ENCODE results near the gene ALDH4A1. TPM values are rescaled to one million over a fixed set of nuclear protein-coding genes. Genes with fewer than 3 reads are reported as not detected.
A peak's percentile ranks its signal among the peaks of the same experiment; 100 is the strongest.

ALDH4A1 gene
- total and polyA plus RNA-seq, 9 of the 15 experiments (the other 6 are each of a cell fraction or from before 2014, with no cell fraction given), result 0.27 to 31.4 (median 16.6) TPM

- peaks cover 24 to 84% of the 10 kb centered on the region in 2 experiments; a peak in 4 of 5 replicates for H3K27me3 ChIP-seq (ENCODE audit: control insufficient read depth in 2 of 2, insufficient read depth in 2 of 2, low read length in 2 of 2)
- in situ Hi-C loops (cut with MboI), result no loop called here
- H3K9ac ChIP-seq (ENCODE audit: insufficient read depth in 1 of 2, low read depth in 2 of 2, low read length in 2 of 2), result no peak overlapping the region
- no peak overlapping the region for H3K27ac ChIP-seq (ENCODE audit: extremely low read depth, low read depth, low read length)
- ChIA-PET CTCF (ENCODE audit: low intra/inter-chr PET ratio) (interaction anchor here (0.6 kb wide), 1 partner anchor 1979 kb away, joined by 8 read pairs; no protein-coding TSS in a partner anchor), POLR2A (interaction anchor here (0.5 to 0.9 kb wide), 4 partner anchors 13 to 143 kb away, joined by 3 to 4 read pairs (median 3); no protein-coding TSS in a partner anchor)
- no peaks in the 10 kb centered on the region; the same call in 1 of the 2 replicates for H4K20me1 ChIP-seq (replicated peaks; ENCODE audit: control insufficient read depth, insufficient read depth, low read length)
- intact Hi-C loops (cut with micrococcal nuclease), result no loop called here
- 9% methylated on average over 4 of the region's 4 CpGs for WGBS (ENCODE audit: insufficient coverage, low coverage, missing lambda C conversion rate)
- no peaks in the 10 kb centered on the region for H3K9me3 ChIP-seq (replicated peaks; ENCODE audit: control insufficient read depth, insufficient read depth, low read depth, low read length)
- DNase-seq (ENCODE audit: extremely low read depth in 1 of 4, low spot score in 3 of 4) (no peak), FAIRE-seq (no peak), ATAC-seq (no peak)
- peaks cover 0 to 18% of the 10 kb centered on the region in 2 experiments; a peak in 2 of 5 replicates for H3K4me1 ChIP-seq (replicated peaks in 1 of 2; ENCODE audit: control insufficient read depth in 2 of 2, insufficient read depth in 2 of 2, low read length in 2 of 2)
- TF ChIP-seq BCOR (IDR thresholded peaks at IDR 0.05) (peak; percentile 55), KDM1A (IDR thresholded peaks at IDR 0.05) (peak in 1 of 2 experiments; percentile 48; a peak in 1 of 4 replicates), IRF9 (tag; IDR thresholded peaks at IDR 0.05) (no peak), RBM25 (IDR thresholded peaks at IDR 0.05; ENCODE audit: low read depth, low read length, severe bottlenecking) (peak; percentile 31)
- no TSS peak for BruUV-seq (replicated peaks)
- H3K4me3 ChIP-seq, result no peak overlapping the region
- H3K36me3 ChIP-seq (ENCODE audit: control insufficient read depth, insufficient read depth, low read length), result no peaks in the 10 kb centered on the region
- no peak overlapping the region for H3K4me2 ChIP-seq (ENCODE audit: insufficient read depth, low read length)
- H2AFZ ChIP-seq (ENCODE audit: low read depth, low read length), result no peak overlapping the region
- H3K79me2 ChIP-seq (ENCODE audit: control insufficient read depth, insufficient read depth, low read length), result no peaks in the 10 kb centered on the region
- H3K9me1 ChIP-seq (ENCODE audit: control insufficient read depth, insufficient read depth, low read length), result no peaks in the 10 kb centered on the region
These were observed 40.0 kb upstream of the ALDH4A1 start for GRCh38 chr1:18942340-18942739.
